ENCODE data around the gene FOXE1. TPM values are rescaled to one million over a fixed set of nuclear protein-coding genes. Genes with fewer than 3 reads are reported as not detected.

The FOXE1 gene
- total RNA-seq, 1 experiment from 2014 or later: not detected

- no peaks in the 10 kb centered on the region for H3K9me3 ChIP-seq (ENCODE audit: control insufficient read depth, low read depth, low read length)
Observed at GRCh38 chr9:97861148-97861475, 8.1 kb downstream of the FOXE1 start.

More at GRCh38 chr9:97861148-97861475, 8.1 kb downstream of the FOXE1 start:
- no peak overlapping the region for H3K4me3 Mint-ChIP-seq
- Histone ChIP-seq H2BK12ac (ENCODE audit: insufficient read length, low read depth, low read length) (no peak overlapping the region), H3T11ph (ENCODE audit: low read length) (no peak overlapping the region), H3K23me2 (ENCODE audit: insufficient read length, low read depth, low read length, poor library complexity, severe bottlenecking) (no peaks in the 10 kb centered on the region), H2BK5ac (ENCODE audit: insufficient read length, low read length) (no peak overlapping the region), H4K5ac (ENCODE audit: insufficient read length, low read depth, low read length) (no peak overlapping the region), H3K4me1 (ENCODE audit: insufficient read depth, low read length) (no peaks in the 10 kb centered on the region; the same call in 1 of the 2 replicates), H3K23ac (ENCODE audit: insufficient read length, low read depth, low read length) (no peak overlapping the region), H3K18ac (ENCODE audit: insufficient read length, low read depth, low read length) (no peak overlapping the region), H2AK5ac (ENCODE audit: insufficient read length, low read length) (no peak overlapping the region), H2BK15ac (ENCODE audit: low read depth, low read length) (no peak overlapping the region), H4K8ac (replicated peaks; ENCODE audit: insufficient read length, low read depth, low read length) (no peak overlapping the region), H3K4me2 (ENCODE audit: insufficient read depth, insufficient read length, low read length) (no peak overlapping the region), H3K79me1 (ENCODE audit: insufficient read depth, low read depth, low read length, poor library complexity, severe bottlenecking) (no peaks in the 10 kb centered on the region), H2BK20ac (ENCODE audit: low read depth, low read length, poor library complexity, severe bottlenecking) (no peak overlapping the region), H3K27ac (ENCODE audit: insufficient read length, low read depth, low read length) (no peak overlapping the region), H4K91ac (ENCODE audit: insufficient read length, low read depth, low read length) (no peak overlapping the region), H3K4ac (ENCODE audit: low read depth, low read length) (no peak overlapping the region), H3K56ac (ENCODE audit: insufficient read length, low read depth, low read length) (no peak overlapping the region), H3K27me3 (ENCODE audit: insufficient read depth, low read length) (peaks cover 56% of the 10 kb centered on the region), H4K20me1 (ENCODE audit: control insufficient read depth, insufficient read depth, insufficient read length) (no peaks in the 10 kb centered on the region), H2BK120ac (ENCODE audit: low read depth, low read length, poor library complexity, severe bottlenecking) (no peak overlapping the region), H2AFZ (ENCODE audit: low read length) (no peak overlapping the region), H3K79me2 (ENCODE audit: insufficient read depth, low read length) (no peaks in the 10 kb centered on the region), H3K9ac (ENCODE audit: extremely low read depth, insufficient read length, low read length) (no peak overlapping the region), H3K14ac (ENCODE audit: insufficient read depth, low read length) (no peak overlapping the region)
- no peak overlapping the region for H3K27ac Mint-ChIP-seq
- DNase-seq: no peak
- WGBS (ENCODE audit: extremely low coverage, insufficient read length, low lambda C conversion rate): no CpG with 5 or more reads among the region's 5 CpGs
- peaks cover 100% of the 10 kb centered on the region for H3K27me3 Mint-ChIP-seq (ENCODE audit: low read depth)
- TF ChIP-seq CTCF (conservative IDR thresholded peaks at IDR 0.05): no peak
- H3K36me3 Mint-ChIP-seq (ENCODE audit: insufficient read depth in 1 of 3, low read depth in 3 of 3): peaks cover 0 to 2% (median 0%) of the 10 kb centered on the region in 3 experiments; a peak in 3 of 7 replicates
- H3K4me1 Mint-ChIP-seq: peaks cover 8 to 17% of the 10 kb centered on the region in 2 experiments
- H3K9me3 Mint-ChIP-seq: peaks cover 2 to 3% of the 10 kb centered on the region in 2 experiments; a peak in 4 of 5 replicates
